Endodermal cell (in vitro differentiated cells): ENCODE data around the gene ABHD11. TPM values are rescaled to one million over a fixed set of nuclear protein-coding genes. Genes with fewer than 3 reads are reported as not detected.

Experiments
- DNase-seq: peaks from one replicate; pipeline ENCODE4 v3.0.0-alpha.2; 2017
- H3K27ac ChIP-seq: 2 replicates; pipeline ENCODE4 v1.5.1; 2013; ENCODE audit warnings: mild to moderate bottlenecking, low read depth, low read length, moderate library complexity
- H3K27me3 ChIP-seq: 2 replicates; pipeline ENCODE4 v1.6.1; 2013; ENCODE audit warnings: mild to moderate bottlenecking, low read length, moderate library complexity; ENCODE audit not compliant: insufficient read depth, control insufficient read depth, poor library complexity, severe bottlenecking
- H3K36me3 ChIP-seq: 2 replicates; pipeline ENCODE4 v1.7.0; 2013; ENCODE audit warnings: mild to moderate bottlenecking, low read length, moderate library complexity; ENCODE audit not compliant: control insufficient read depth, insufficient read depth
- H3K4me1 ChIP-seq: one replicate; pipeline ENCODE4 v1.7.0; 2013; ENCODE audit warnings: low read length; ENCODE audit not compliant: control insufficient read depth, insufficient read depth
- H3K4me3 ChIP-seq: 2 replicates; pipeline ENCODE4 v1.5.1; 2013; ENCODE audit warnings: mild to moderate bottlenecking, low read length, moderate library complexity
- H3K9ac ChIP-seq: 2 replicates; pipeline ENCODE4 v1.6.1; 2013; ENCODE audit warnings: mild to moderate bottlenecking, low read length, moderate library complexity; ENCODE audit not compliant: poor library complexity, severe bottlenecking; ENCODE audit errors: extremely low read depth
- H3K9me3 ChIP-seq: 2 replicates; pipeline ENCODE4 v1.6.1; 2013; ENCODE audit warnings: mild to moderate bottlenecking, low read length, moderate library complexity; ENCODE audit not compliant: control insufficient read depth
- H3K27ac Mint-ChIP-seq: 2 replicates; pipeline ENCODE4 v1.8.0; 2020; ENCODE audit warnings: mixed read lengths
- H3K27me3 Mint-ChIP-seq: 2 replicates; pipeline ENCODE4 v1.8.0; 2021; ENCODE audit warnings: mild to moderate bottlenecking, mixed read lengths; ENCODE audit not compliant: insufficient read depth
- H3K36me3 Mint-ChIP-seq: 2 replicates; pipeline ENCODE4 v1.8.0; 2020; ENCODE audit warnings: low read depth, mixed read lengths
- H3K4me1 Mint-ChIP-seq: 2 replicates; pipeline ENCODE4 v1.8.0; 2020; ENCODE audit warnings: mixed read lengths
- H3K4me3 Mint-ChIP-seq: 2 replicates; pipeline ENCODE4 v1.8.0; 2020; ENCODE audit warnings: mild to moderate bottlenecking, moderate library complexity, mixed read lengths
- H3K9me3 Mint-ChIP-seq: 2 replicates; pipeline ENCODE4 v1.8.0; 2020; ENCODE audit warnings: mild to moderate bottlenecking, mixed read lengths
- WGBS, 2 experiments: methylation state at CpG; one replicate each; pipeline versions ENCODE4 v1.1.5 to v1.1.7; 2013; ENCODE audit warnings: missing lambda C conversion rate in 2 of 2, mixed read lengths in 1 of 2; ENCODE audit not compliant: insufficient coverage in 1 of 2, insufficient read length in 1 of 2; 5-methylcytosine and 5-hydroxymethylcytosine counted together
- total RNA-seq, 2 donors: library from RNA; stranded (reverse); fragmentation: NEBNext Ultra II Directional in 1 of 2; extraction: Animal tissue kit (Norgen Biotek cat#: 25700) in 1 of 2; gene quantifications; 2 replicates in 1 of 2; 3 replicates in 1 of 2; pipeline ENCODE4 v1.2.1, GENCODE V29; 2021
- TF ChIP-seq, protein P1 (sequence below): fragments of 200-600 bp; sonication (generic); conservative IDR thresholded peaks from 2 replicates; pipeline ENCODE4 v1.5.0; 2021; ENCODE audit warnings: antibody characterized with exemption, mild to moderate bottlenecking

The ABHD11 gene
- total RNA-seq, 2 donors from 2014 or later = 76.9 to 109 TPM

DNA sequence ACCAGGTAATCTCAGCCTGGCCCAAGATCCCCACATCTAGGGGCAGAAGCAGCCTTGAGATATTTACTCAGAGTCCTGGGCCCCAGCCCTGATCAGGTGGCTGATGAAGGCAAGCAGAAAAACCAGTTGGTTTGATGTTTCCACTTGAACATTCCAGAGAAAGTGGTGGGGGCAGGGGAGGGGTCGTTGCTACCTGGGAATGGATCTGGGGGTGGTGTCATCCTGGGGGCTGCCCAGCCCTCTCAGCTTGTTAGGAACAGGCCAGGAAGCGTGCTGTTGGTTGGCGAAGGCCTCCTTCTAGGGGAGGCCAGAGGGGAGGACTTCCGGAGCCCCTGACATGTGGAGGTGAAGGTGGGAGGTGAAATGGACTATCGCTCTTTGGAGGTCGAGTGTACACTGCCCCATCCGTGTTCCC is 3.7 kb upstream of the ABHD11 start:
- Histone ChIP-seq H3K27me3 (no peaks in the 10 kb centered on the region), H3K4me1 (peaks cover 11% of the 10 kb centered on the region), H3K9me3 (no peaks in the 10 kb centered on the region), H3K36me3 (peaks cover 4% of the 10 kb centered on the region), H3K9ac (peak overlapping the region; percentile 84), H3K27ac (peak overlapping the region; percentile 55), H3K4me3 (no peak overlapping the region)
- H3K4me1 Mint-ChIP-seq = peaks cover 31% of the 10 kb centered on the region
- 44% methylated on average over 4 to 7 of the region's 7 CpGs for WGBS, 2 experiments
- no peaks in the 10 kb centered on the region for H3K9me3 Mint-ChIP-seq
- H3K36me3 Mint-ChIP-seq = peaks cover 2% of the 10 kb centered on the region
- H3K4me3 Mint-ChIP-seq = peak overlapping the region; percentile 47
- DNase-seq = peak; percentile 91
- H3K27me3 Mint-ChIP-seq = no peaks in the 10 kb centered on the region
- TF ChIP-seq, protein P1, sequence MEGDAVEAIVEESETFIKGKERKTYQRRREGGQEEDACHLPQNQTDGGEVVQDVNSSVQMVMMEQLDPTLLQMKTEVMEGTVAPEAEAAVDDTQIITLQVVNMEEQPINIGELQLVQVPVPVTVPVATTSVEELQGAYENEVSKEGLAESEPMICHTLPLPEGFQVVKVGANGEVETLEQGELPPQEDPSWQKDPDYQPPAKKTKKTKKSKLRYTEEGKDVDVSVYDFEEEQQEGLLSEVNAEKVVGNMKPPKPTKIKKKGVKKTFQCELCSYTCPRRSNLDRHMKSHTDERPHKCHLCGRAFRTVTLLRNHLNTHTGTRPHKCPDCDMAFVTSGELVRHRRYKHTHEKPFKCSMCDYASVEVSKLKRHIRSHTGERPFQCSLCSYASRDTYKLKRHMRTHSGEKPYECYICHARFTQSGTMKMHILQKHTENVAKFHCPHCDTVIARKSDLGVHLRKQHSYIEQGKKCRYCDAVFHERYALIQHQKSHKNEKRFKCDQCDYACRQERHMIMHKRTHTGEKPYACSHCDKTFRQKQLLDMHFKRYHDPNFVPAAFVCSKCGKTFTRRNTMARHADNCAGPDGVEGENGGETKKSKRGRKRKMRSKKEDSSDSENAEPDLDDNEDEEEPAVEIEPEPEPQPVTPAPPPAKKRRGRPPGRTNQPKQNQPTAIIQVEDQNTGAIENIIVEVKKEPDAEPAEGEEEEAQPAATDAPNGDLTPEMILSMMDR = no peak
- peak overlapping the region; percentile 99 for H3K27ac Mint-ChIP-seq

DNA sequence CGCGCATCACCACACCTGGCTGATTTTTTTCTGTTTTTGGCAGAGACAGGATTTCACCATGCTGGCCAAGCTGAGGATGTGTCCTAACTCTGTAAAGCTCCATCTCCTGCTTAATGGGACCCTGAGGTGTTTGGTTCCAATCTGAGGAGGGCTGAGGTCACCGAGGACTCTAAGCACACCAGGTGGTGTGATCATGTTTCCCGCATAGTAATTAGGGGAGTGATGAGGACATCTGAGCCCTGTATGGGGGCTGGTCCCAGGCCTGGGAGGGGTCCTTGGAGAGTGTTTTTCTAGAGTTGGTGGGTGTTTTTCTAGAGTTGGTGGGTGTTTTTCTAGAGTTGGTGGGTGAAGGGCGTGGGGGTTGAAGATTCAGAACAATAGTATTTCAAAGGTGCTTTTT is 3.0 kb upstream of the ABHD11 start:
- WGBS, 2 experiments = 63 to 83% methylated on average over 2 to 5 of the region's 5 CpGs
- H3K27ac ChIP-seq = no peak overlapping the region
- peaks cover 11% of the 10 kb centered on the region for H3K4me1 ChIP-seq
- H3K4me1 Mint-ChIP-seq = peaks cover 31% of the 10 kb centered on the region
- TF ChIP-seq, protein P1 = no peak
- H3K27ac Mint-ChIP-seq = peak overlapping the region; percentile 99
- no peak overlapping the region for H3K4me3 ChIP-seq
- H3K9ac ChIP-seq = peak overlapping the region; percentile 84
- H3K27me3 Mint-ChIP-seq = no peaks in the 10 kb centered on the region
- no peaks in the 10 kb centered on the region for H3K9me3 ChIP-seq
- peak; percentile 86 for DNase-seq
- peak overlapping the region; percentile 47 for H3K4me3 Mint-ChIP-seq
- H3K9me3 Mint-ChIP-seq = no peaks in the 10 kb centered on the region
- H3K36me3 ChIP-seq = peaks cover 11% of the 10 kb centered on the region
- no peaks in the 10 kb centered on the region for H3K27me3 ChIP-seq
- H3K36me3 Mint-ChIP-seq = peaks cover 7% of the 10 kb centered on the region

- no peaks in the 10 kb centered on the region for H3K9me3 Mint-ChIP-seq
- H3K4me3 ChIP-seq = no peak overlapping the region
- peaks cover 31% of the 10 kb centered on the region for H3K4me1 Mint-ChIP-seq
- TF ChIP-seq, protein P1 = no peak
- H3K36me3 Mint-ChIP-seq = peaks cover 15% of the 10 kb centered on the region
- WGBS, 2 experiments = 65 to 78% methylated on average over 2 to 4 of the region's 5 CpGs
- peak overlapping the region; percentile 32 for H3K4me3 Mint-ChIP-seq
- peaks cover 11% of the 10 kb centered on the region for H3K4me1 ChIP-seq
- no peaks in the 10 kb centered on the region for H3K27me3 ChIP-seq
- peak; percentile 74 for DNase-seq
- H3K27ac Mint-ChIP-seq = peak overlapping the region; percentile 99
- no peaks in the 10 kb centered on the region for H3K9me3 ChIP-seq
- no peak overlapping the region for H3K9ac ChIP-seq
- H3K27me3 Mint-ChIP-seq = no peaks in the 10 kb centered on the region
- peaks cover 18% of the 10 kb centered on the region for H3K36me3 ChIP-seq
- peak overlapping the region; percentile 22 for H3K27ac ChIP-seq
Observed at GRCh38 chr7:73740771-73741170, 2.2 kb upstream of the ABHD11 start.
